Activated naive CD4-positive, alpha-beta T cell treated with anti-CD3 and anti-CD28 coated beads, Interleukin-2, amount 50 U/mL, for 16 hours (primary cell): ENCODE data around the gene KIF26B.

Experiments used
- DNase-seq: peaks from one replicate; pipeline ENCODE4 v3.0.0-alpha.2; 2020

The KIF26B gene

GRCh38 chr1:245437369-245438062, 282.7 kb downstream of the KIF26B start:
- DNase-seq = no peak

GRCh38 chr1:245440922-245441321, 286.1 kb downstream of the KIF26B start:
- DNase-seq = no peak

GRCh38 chr1:245441689-245442088, 286.9 kb downstream of the KIF26B start:
- DNase-seq = no peak

- DNase-seq = no peak
Observed at GRCh38 chr1:245444147-245444828, 289.5 kb downstream of the KIF26B start.

GRCh38 chr1:245444945-245445344, 290.2 kb downstream of the KIF26B start:
- DNase-seq = no peak

GRCh38 chr1:245448531-245448930, 293.7 kb downstream of the KIF26B start:
- DNase-seq = no peak

- no peak for DNase-seq
Observed at GRCh38 chr1:245448975-245449431, 294.2 kb downstream of the KIF26B start.

- no peak for DNase-seq
Observed at GRCh38 chr1:245453541-245453940, 298.8 kb downstream of the KIF26B start.

- DNase-seq = no peak
Observed at GRCh38 chr1:245454051-245454450, 299.3 kb downstream of the KIF26B start.

GRCh38 chr1:245457562-245457961, 302.8 kb downstream of the KIF26B start:
- DNase-seq = no peak

GRCh38 chr1:245458234-245458633, 303.4 kb downstream of the KIF26B start:
- DNase-seq = no peak

GRCh38 chr1:245458761-245459174, 304.0 kb downstream of the KIF26B start:
- DNase-seq = no peak

GRCh38 chr1:245459621-245460020, 304.8 kb downstream of the KIF26B start:
- no peak for DNase-seq

GRCh38 chr1:245461681-245462080, 306.9 kb downstream of the KIF26B start:
- no peak for DNase-seq

- DNase-seq = no peak
Observed at GRCh38 chr1:245462161-245462560, 307.4 kb downstream of the KIF26B start.

- no peak for DNase-seq
Observed at GRCh38 chr1:245463392-245464165, 308.8 kb downstream of the KIF26B start.

- DNase-seq = no peak
Observed at GRCh38 chr1:245464290-245464689, 309.5 kb downstream of the KIF26B start.

GRCh38 chr1:245465666-245466065, 310.9 kb downstream of the KIF26B start:
- DNase-seq = no peak

GRCh38 chr1:245466261-245466660, 311.5 kb downstream of the KIF26B start:
- no peak for DNase-seq

- DNase-seq = no peak
Observed at GRCh38 chr1:245467804-245468203, 313.0 kb downstream of the KIF26B start.

GRCh38 chr1:245469006-245469405, 314.2 kb downstream of the KIF26B start:
- DNase-seq = no peak

GRCh38 chr1:245469734-245470133, 314.9 kb downstream of the KIF26B start:
- DNase-seq = no peak

- no peak for DNase-seq
Observed at GRCh38 chr1:245475126-245475525, 320.3 kb downstream of the KIF26B start.
